BJ (cell line): ENCODE results near the gene CECR2. TPM values are rescaled to one million over a fixed set of nuclear protein-coding genes. Genes with fewer than 3 reads are reported as not detected.

Experiments
- CTCF ChIA-PET: fragments of 350-600 bp; formaldehyde crosslinking; extraction: SDS; loops from one replicate; lab custom pipeline; 2021; ENCODE audit warnings: antibody characterized with exemption, inconsistent platforms; lab: Yijun Ruan, JAX
- POLR2A ChIA-PET: fragments of 300-600 bp; sonication (Branson Sonifier 250); formaldehyde crosslinking; extraction: SDS; loops from one replicate; lab custom pipeline; 2021; ENCODE audit warnings: antibody characterized with exemption; lab: Charles Lee
- DNase-seq: peaks from one replicate; pipeline ENCODE4 v3.0.0-alpha.2; 2011; ENCODE audit warnings: low read depth
- H3K27me3 ChIP-seq: 2 replicates; pipeline ENCODE4 v1.6.0; 2011; ENCODE audit warnings: low read length; ENCODE audit not compliant: control insufficient read depth, insufficient read depth
- H3K36me3 ChIP-seq: 2 replicates; pipeline ENCODE4 v1.5.1; 2011; ENCODE audit warnings: low read length; ENCODE audit not compliant: control insufficient read depth, insufficient read depth
- H3K4me3 ChIP-seq: 2 replicates; pipeline ENCODE4 v1.5.1; 2011; ENCODE audit warnings: low read depth, mild to moderate bottlenecking, control low read depth, low read length
- CTCF ChIP-seq: IDR thresholded peaks from 2 replicates; pipeline ENCODE4 v1.5.1; 2011; ENCODE audit warnings: low read depth, mild to moderate bottlenecking, control low read depth, inconsistent platforms, low read length, moderate library complexity; ENCODE audit not compliant: insufficient read depth
- polyA plus RNA-seq: library from polyadenylated mRNA; depleted of rRNA; stranded (reverse); fragments of >200 nt; gene quantifications from 2 replicates; pipeline ENCODE4 v1.2.3, GENCODE V29; 2011

The CECR2 gene
- polyA plus RNA-seq, 1 experiment, result not detected

- no peaks in the 10 kb centered on the region for H3K27me3 ChIP-seq
- no peaks in the 10 kb centered on the region for H3K36me3 ChIP-seq
- no peak for TF ChIP-seq CTCF
- no peak overlapping the region for H3K4me3 ChIP-seq
- no peak for DNase-seq
- CTCF ChIA-PET, result no interaction called here
- POLR2A ChIA-PET, result no interaction called here
Measured at GRCh38 chr22:17342361-17342760, 26.9 kb upstream of the CECR2 start.

- Histone ChIP-seq H3K4me3 (no peak overlapping the region), H3K27me3 (no peaks in the 10 kb centered on the region), H3K36me3 (no peaks in the 10 kb centered on the region)
- POLR2A ChIA-PET, result no interaction called here
- no peak for TF ChIP-seq CTCF
- CTCF ChIA-PET, result no interaction called here
- no peak for DNase-seq
Measured at GRCh38 chr22:17343766-17344165, 25.5 kb upstream of the CECR2 start.

- H3K27me3 ChIP-seq, result no peaks in the 10 kb centered on the region
- ChIA-PET POLR2A (no interaction called here), CTCF (interaction anchor here (1.0 kb wide), 1 partner anchor 14 kb away, joined by 3 read pairs; no protein-coding TSS in a partner anchor)
- no peak for TF ChIP-seq CTCF
- H3K4me3 ChIP-seq, result no peak overlapping the region
- H3K36me3 ChIP-seq, result no peaks in the 10 kb centered on the region
- DNase-seq, result no peak
Measured at GRCh38 chr22:17346578-17346977, 22.7 kb upstream of the CECR2 start.

GRCh38 chr22:17347724-17348123 is 21.5 kb upstream of the CECR2 start:
- Histone ChIP-seq H3K36me3 (no peaks in the 10 kb centered on the region), H3K27me3 (no peaks in the 10 kb centered on the region), H3K4me3 (no peak overlapping the region)
- no peak for DNase-seq
- TF ChIP-seq CTCF, result no peak
- ChIA-PET CTCF (interaction anchor here (1.1 kb wide), 1 partner anchor 176 kb away, joined by 3 read pairs; no protein-coding TSS in a partner anchor), POLR2A (no interaction called here)

GRCh38 chr22:17348464-17349103 is 20.7 kb upstream of the CECR2 start:
- Histone ChIP-seq H3K27me3 (no peaks in the 10 kb centered on the region), H3K36me3 (no peaks in the 10 kb centered on the region), H3K4me3 (no peak overlapping the region)
- ChIA-PET POLR2A (no interaction called here), CTCF (no interaction called here)
- TF ChIP-seq CTCF, result no peak
- no peak for DNase-seq
